Large intestine (tissue), 12 donors: ENCODE data around the gene KRTAP10-11. TPM values are rescaled to one million over a fixed set of nuclear protein-coding genes. Genes with fewer than 3 reads are reported as not detected.
"Not testable (repeated sequence)": the region's sequence is repeated elsewhere in the genome, so short reads cannot be mapped to it uniquely, and the experiment has no call there.

ENCODE experiments used
- DNase-seq, 2 donors: peaks; one replicate each; pipeline versions ENCODE4 v3.0.0 to v3.0.0-alpha.2; 2013
- H3K27ac ChIP-seq: one replicate; pipeline ENCODE4 v1.5.1; 2013; ENCODE audit warnings: low read length
- H3K27me3 ChIP-seq: 2 replicates; pipeline ENCODE4 v1.6.1; 2013; ENCODE audit warnings: low read length; ENCODE audit not compliant: control insufficient read depth, insufficient read depth
- H3K36me3 ChIP-seq: 2 replicates; pipeline ENCODE4 v1.6.1; 2013; ENCODE audit warnings: low read length; ENCODE audit not compliant: control insufficient read depth, insufficient read depth
- H3K4me1 ChIP-seq: one replicate; pipeline ENCODE4 v1.6.1; 2013; ENCODE audit warnings: low read length; ENCODE audit not compliant: control insufficient read depth, insufficient read depth
- H3K4me3 ChIP-seq: one replicate; pipeline ENCODE4 v1.5.1; 2013; ENCODE audit warnings: low read length
- H3K9me3 ChIP-seq: one replicate; pipeline ENCODE4 v1.6.1; 2013; ENCODE audit warnings: mild to moderate bottlenecking, low read depth, low read length, moderate library complexity; ENCODE audit not compliant: control insufficient read depth
- WGBS: methylation state at CpG from one replicate; pipeline ENCODE4 v1.1.5; 2013; ENCODE audit warnings: low lambda C conversion rate; ENCODE audit not compliant: insufficient coverage; 5-methylcytosine and 5-hydroxymethylcytosine counted together
- long read RNA-seq, 11 donors: transcript quantifications; one replicate each; lab custom pipeline, GENCODE V29; 2026
- polyA plus RNA-seq: library from polyadenylated mRNA; unstranded; fragments of 120-200 nt; gene quantifications from one replicate; pipeline ENCODE4 v1.2.1, GENCODE V29; 2013

The KRTAP10-11 gene, protein sequence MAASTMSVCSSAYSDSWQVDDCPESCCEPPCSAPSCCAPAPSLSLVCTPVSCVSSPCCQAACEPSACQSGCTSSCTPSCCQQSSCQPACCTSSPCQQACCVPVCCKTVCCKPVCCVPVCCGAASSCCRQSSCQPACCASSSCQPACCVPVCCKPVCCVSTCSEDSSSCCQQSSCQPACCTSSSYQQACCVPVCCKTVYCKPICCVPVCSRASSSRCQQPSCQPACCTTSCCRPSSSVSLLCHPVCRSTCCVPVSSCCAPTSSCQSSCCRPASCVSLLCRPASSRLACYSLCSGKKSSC
- not detected for polyA plus RNA-seq
- long read RNA-seq, donor 1: 0 reads
- long read RNA-seq, donor 2: 0 reads
- long read RNA-seq, donor 3: 0 reads
- long read RNA-seq, donor 4: 0 reads
- long read RNA-seq, donor 5: 0 reads
- long read RNA-seq, donor 6: 0 reads
- long read RNA-seq, donor 7: 0 reads
- long read RNA-seq, donor 8: 0 reads
- long read RNA-seq, donor 9: 0 reads
- long read RNA-seq, donor 10: 0 reads
- long read RNA-seq, donor 11: 0 reads

DNA sequence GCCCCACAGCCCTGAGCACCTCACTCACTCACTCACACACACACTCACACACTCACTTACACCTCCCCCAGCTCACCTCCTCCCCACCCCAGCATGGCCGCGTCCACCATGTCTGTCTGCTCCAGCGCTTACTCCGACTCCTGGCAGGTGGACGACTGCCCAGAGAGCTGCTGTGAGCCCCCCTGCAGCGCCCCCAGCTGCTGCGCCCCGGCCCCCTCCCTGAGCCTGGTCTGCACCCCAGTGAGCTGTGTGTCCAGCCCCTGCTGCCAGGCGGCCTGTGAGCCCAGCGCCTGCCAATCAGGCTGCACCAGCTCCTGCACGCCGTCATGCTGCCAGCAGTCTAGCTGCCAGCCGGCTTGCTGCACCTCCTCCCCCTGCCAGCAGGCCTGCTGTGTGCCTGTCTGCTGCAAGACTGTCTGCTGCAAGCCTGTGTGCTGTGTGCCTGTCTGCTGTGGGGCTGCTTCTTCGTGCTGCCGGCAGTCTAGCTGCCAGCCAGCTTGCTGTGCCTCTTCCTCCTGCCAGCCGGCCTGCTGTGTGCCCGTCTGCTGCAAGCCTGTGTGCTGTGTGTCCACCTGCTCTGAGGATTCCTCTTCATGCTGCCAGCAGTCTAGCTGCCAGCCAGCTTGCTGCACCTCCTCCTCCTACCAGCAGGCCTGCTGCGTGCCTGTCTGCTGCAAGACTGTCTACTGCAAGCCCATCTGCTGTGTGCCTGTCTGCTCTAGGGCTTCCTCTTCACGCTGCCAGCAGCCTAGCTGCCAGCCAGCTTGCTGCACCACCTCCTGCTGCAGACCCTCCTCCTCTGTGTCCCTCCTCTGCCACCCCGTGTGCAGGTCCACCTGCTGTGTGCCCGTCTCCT, at the start of gene KRTAP10-11:
Gene KRTAP10-11, plus strand, starts transcription at position 49 of the 856 bp plus-strand sequence. Its CDS starts 45 bp downstream, at position 94.
- not testable (repeated sequence) for H3K36me3 ChIP-seq, H3K4me3 ChIP-seq, H3K9me3 ChIP-seq, H3K4me1 ChIP-seq, H3K27ac ChIP-seq, H3K27me3 ChIP-seq, DNase-seq
- WGBS: no CpG with 5 or more reads among the region's 21 CpGs

DNA sequence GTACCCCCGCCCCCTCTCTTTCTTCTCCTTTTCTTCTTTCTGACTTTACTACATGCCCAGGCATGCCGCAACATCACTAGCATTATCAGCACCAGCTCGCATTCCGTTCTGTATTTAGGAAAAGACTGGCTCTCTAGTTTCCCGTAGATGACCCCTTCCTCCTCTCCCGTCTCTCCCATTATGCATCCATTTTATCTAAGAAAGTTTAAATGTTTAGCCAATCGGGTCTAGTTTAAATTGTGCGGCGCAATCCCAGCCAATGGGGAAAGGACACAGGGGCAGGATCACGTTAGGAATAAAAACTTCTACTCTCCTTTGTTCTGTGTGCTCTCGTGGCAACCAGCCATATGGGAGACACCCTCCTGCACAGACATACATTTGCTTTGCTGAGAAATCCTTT, 48.2 kb upstream of the KRTAP10-11 start:
- WGBS: no CpG with 5 or more reads among the region's 11 CpGs
- H3K27ac ChIP-seq: no peak overlapping the region
- H3K36me3 ChIP-seq: no peaks in the 10 kb centered on the region
- DNase-seq: no peak
- peaks cover 3% of the 10 kb centered on the region for H3K27me3 ChIP-seq
- no peak overlapping the region for H3K4me3 ChIP-seq
- H3K9me3 ChIP-seq: peaks cover 3% of the 10 kb centered on the region
- H3K4me1 ChIP-seq: no peaks in the 10 kb centered on the region

DNA sequence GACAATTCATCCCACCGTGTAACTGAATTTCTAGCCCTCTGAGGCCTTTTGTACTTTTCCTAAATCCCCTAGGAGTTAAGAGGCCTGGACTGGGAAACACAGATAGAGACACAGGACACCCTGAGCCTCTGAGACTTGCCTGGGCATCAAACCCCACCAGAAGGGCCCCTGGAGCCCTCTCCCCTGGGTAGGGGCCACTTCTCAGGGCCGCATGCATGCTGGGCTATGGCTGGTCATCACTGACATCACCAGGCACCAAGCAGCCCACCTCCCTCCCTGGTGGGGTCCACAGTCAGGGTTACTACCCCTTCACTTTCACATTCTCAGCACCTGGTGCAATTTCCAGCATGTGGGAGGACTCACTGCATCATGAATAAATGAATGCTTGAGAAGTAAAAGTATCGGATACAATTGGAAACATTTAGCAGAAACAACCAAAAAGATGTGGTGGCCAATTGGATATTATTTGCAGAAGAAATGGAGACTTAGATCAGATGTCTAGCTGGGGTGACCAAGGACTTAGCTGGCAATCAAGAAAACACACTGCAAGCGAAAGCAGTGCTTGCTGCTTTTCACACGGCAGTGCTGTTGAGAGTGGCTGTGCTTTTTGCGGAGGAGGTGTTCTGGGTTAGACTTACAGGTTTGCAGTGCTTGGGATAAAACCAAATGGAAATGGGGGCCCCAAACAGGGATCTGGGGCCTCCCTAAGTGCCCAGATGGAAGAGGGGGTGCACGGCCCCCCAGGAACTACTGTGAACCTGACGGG, 46.8 kb upstream of the KRTAP10-11 start:
- DNase-seq: no peak
- H3K36me3 ChIP-seq: no peaks in the 10 kb centered on the region

DNA sequence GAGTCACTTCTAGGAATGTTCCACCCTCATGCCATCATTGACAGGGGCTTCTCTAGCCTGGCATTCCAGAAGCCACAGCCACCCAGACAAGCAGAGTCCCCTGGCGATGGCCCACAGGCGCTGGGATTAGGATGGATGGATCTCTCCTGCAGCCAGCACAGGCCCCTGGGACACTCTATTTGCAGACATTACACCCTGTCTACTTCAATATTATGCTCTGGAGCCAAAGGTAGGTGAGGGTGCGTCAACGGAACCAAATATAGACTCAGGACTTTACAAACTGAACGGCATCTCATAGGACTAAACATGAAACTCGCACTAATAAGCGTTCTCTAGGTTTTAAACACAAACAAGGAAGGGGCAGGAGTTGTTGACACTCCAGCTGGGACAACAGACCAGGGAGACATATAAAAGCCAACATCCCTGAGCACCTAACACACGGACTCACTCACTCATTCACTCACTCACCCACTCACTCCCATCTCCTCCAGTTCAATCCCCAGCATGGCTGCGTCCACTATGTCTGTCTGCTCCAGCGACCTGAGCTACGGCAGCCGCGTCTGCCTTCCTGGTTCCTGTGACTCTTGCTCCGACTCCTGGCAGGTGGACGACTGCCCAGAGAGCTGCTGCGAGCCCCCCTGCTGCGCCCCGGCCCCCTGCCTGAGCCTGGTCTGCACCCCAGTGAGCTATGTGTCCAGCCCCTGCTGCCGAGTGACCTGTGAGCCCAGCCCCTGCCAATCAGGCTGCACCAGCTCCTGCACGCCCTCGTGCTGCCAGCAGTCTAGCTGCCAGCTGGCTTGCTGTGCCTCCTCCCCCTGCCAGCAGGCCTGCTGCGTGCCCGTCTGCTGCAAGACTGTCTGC, 45.9 kb upstream of the KRTAP10-11 start, which contains the start of gene KRTAP10-7:
Gene KRTAP10-7, plus strand, starts transcription at position 480 of the 861 bp plus-strand sequence. Its CDS starts 25 bp downstream, at position 505.
- not testable (repeated sequence) for H3K9me3 ChIP-seq, H3K27me3 ChIP-seq, H3K4me3 ChIP-seq, H3K36me3 ChIP-seq, H3K4me1 ChIP-seq, H3K27ac ChIP-seq, DNase-seq
- no CpG with 5 or more reads among the region's 23 CpGs for WGBS

More for the DNA sequence above, 46.8 kb upstream of the KRTAP10-11 start:
- Histone ChIP-seq H3K4me1 (no peaks in the 10 kb centered on the region), H3K9me3 (peaks cover 3% of the 10 kb centered on the region), H3K27ac (no peak overlapping the region), H3K27me3 (peaks cover 3% of the 10 kb centered on the region), H3K4me3 (no peak overlapping the region)
- 100% methylated on average over 1 of the region's 8 CpGs for WGBS

DNA sequence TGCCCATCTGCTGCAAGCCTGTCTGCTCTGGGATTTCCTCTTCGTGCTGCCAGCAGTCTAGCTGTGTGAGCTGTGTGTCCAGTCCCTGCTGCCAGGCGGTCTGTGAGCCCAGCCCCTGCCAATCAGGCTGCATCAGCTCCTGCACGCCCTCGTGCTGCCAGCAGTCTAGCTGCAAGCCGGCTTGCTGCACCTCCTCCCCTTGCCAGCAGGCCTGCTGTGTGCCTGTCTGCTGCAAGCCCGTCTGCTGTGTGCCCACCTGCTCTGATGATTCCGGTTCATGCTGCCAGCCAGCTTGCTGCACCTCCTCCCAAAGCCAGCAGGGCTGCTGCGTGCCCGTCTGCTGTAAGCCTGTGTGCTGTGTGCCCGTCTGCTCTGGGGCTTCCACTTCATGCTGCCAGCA, 45.1 kb upstream of the KRTAP10-11 start:
- H3K9me3 ChIP-seq, H3K27ac ChIP-seq, H3K36me3 ChIP-seq, H3K4me1 ChIP-seq, H3K27me3 ChIP-seq, DNase-seq, H3K4me3 ChIP-seq: not testable (repeated sequence)
- WGBS: no CpG with 5 or more reads among the region's 10 CpGs

DNA sequence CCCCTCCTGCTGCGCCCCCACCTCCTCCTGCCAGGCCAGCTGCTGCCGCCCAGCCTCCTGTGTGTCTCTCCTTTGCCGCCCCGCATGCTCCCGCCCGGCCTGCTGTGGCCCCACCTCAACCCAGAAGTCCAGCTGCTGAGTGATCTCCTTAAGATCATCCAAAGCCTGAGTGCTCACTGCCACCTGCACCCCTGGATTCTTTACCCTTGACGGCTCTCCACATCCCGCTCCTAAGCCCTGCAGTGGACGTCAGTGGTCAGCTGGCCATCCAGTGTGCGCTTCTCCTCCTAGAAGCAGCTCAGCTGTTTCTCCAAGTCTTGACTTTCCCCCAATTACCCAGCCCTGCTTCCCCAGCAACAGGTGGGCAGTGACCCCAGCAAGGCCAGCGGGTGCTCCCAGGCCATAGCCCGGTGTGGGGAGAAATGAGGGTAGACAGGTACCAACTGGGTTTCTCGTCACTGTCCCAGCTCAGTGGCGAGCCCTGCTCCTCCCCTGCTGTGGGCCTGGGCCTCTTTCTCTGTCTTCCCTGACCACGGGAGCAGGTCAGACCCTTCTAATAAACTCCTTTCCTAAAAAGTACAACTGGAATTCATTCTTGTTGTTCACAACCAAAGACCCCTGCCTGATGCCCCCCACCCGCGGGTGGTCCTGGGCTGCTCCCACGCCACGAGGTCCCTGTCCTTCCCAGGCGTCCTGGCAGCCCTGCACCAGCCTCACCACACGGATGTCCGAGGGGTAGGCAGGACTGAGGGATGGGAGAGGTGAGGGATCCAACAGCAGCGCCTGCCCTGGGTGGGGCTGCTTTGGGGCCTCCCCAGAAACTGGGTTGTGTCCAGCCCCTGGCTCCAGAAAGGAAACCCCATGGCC, 44.4 kb upstream of the KRTAP10-11 start:
- Histone ChIP-seq H3K4me1 (no peaks in the 10 kb centered on the region), H3K9me3 (peaks cover 3% of the 10 kb centered on the region), H3K27me3 (no peaks in the 10 kb centered on the region), H3K36me3 (no peaks in the 10 kb centered on the region), H3K27ac (no peak overlapping the region), H3K4me3 (no peak overlapping the region)
- WGBS: no CpG with 5 or more reads among the region's 23 CpGs
- DNase-seq: no peak

DNA sequence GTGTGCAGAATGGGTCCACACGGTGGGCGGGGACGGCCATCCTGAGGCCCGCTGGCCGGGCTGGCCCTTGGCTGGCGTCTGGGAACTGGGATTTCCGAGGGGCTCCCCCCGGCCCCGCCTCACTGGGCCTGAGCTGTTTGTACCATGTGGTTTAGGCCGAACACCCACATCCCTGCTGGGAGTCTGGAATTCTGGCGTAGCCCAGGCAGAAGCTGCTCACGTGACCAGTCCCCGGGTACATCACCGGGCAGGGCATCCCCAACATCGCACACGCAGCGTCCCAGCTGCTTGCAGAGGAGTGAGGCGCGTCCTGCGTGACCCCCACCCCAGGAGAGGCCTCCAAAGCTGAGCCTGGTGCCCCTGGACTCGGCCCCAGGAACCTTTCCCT, 43.8 kb upstream of the KRTAP10-11 start:
- no peaks in the 10 kb centered on the region for H3K27me3 ChIP-seq
- no peaks in the 10 kb centered on the region for H3K4me1 ChIP-seq
- H3K36me3 ChIP-seq: no peaks in the 10 kb centered on the region
- H3K27ac ChIP-seq: no peak overlapping the region
- peaks cover 3% of the 10 kb centered on the region for H3K9me3 ChIP-seq
- no peak for DNase-seq
- H3K4me3 ChIP-seq: no peak overlapping the region
- WGBS: no CpG with 5 or more reads among the region's 21 CpGs

DNA sequence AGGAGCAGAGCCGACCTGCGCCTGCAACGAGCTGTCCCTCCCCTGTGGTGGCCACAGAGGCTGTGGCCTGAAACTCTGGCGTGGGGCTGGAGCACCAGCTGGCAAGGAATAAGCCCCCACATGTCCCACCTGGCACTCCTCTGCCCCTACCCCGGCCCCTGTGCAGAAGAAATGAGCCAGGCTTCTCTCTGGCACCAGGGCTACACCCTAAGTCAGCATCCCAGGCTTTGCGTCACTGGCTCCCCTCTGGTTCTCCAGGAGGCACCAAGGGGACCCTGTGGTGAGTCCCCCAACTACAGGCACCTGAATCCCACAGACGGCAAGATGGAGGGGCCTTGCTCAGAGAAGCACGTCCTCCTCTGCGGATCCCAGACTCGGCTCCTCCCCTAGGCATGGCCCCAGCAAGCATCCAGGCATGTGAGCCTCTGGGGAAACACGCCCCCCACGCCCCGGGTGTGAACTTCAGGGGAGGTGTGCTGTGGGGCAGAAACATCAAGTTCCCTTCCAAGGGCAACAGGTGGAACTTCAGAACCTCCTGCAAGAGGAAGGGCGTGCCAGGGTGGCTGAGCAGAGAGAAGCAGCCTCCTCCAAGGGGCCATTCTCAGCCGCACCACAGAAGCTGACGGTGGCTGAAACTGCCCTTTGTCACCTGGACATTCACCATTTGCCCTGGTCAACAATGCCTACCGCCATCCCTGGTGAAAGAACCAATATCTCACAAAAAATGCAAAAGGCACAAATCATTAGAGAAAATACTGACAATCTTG, 42.9 kb upstream of the KRTAP10-11 start:
- no peak overlapping the region for H3K4me3 ChIP-seq
- peaks cover 3% of the 10 kb centered on the region for H3K9me3 ChIP-seq
- no peaks in the 10 kb centered on the region for H3K4me1 ChIP-seq
- no peak for DNase-seq
- WGBS: no CpG with 5 or more reads among the region's 17 CpGs
- no peak overlapping the region for H3K27ac ChIP-seq
- no peaks in the 10 kb centered on the region for H3K27me3 ChIP-seq
- H3K36me3 ChIP-seq: no peaks in the 10 kb centered on the region
